Testis (tissue), 2 donors: ENCODE data around the gene EDNRA.

Experiments used
- POLR2A ChIP-seq: fragments of 450-650 bp; IDR thresholded peaks from one replicate; pipeline ENCODE4 v1.6.1; 2017; ENCODE audit warnings: antibody characterized with exemption, mild to moderate bottlenecking, moderate library complexity
- TF ChIP-seq, protein P1 (sequence below), 3 experiments: fragments of 450-650 bp in 2 of 3; fragments of 200-600 bp in 1 of 3; sonication (generic) in 1 of 3; IDR thresholded peaks; one replicate each; pipeline ENCODE4 v1.5.1; 2016 to 2019; ENCODE audit warnings: antibody characterized with exemption in 3 of 3, mild to moderate bottlenecking in 2 of 3, moderate library complexity in 1 of 3

DNA sequence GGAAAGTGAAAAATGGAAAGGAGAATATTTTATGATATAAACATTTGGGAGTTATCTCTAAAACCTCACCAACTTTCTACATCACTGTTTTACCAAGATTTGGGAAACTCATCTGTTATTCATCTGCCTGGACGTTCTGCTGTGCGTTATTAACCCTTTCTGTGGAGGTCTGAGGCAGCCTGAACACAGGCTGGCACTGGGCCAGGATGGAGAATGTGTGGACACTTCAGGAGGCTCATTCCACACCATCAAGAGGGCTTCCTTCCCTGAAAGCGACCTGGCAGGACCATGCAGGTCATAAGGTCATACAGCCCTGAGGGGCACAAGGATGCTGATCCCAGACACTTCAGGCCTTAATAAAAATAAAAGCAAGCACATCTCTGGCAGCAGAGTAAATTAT is 105.1 kb downstream of the EDNRA start:
- TF ChIP-seq, protein P1, sequence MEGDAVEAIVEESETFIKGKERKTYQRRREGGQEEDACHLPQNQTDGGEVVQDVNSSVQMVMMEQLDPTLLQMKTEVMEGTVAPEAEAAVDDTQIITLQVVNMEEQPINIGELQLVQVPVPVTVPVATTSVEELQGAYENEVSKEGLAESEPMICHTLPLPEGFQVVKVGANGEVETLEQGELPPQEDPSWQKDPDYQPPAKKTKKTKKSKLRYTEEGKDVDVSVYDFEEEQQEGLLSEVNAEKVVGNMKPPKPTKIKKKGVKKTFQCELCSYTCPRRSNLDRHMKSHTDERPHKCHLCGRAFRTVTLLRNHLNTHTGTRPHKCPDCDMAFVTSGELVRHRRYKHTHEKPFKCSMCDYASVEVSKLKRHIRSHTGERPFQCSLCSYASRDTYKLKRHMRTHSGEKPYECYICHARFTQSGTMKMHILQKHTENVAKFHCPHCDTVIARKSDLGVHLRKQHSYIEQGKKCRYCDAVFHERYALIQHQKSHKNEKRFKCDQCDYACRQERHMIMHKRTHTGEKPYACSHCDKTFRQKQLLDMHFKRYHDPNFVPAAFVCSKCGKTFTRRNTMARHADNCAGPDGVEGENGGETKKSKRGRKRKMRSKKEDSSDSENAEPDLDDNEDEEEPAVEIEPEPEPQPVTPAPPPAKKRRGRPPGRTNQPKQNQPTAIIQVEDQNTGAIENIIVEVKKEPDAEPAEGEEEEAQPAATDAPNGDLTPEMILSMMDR (IDR thresholded peaks at IDR 0.05) = no peak
- no peak for TF ChIP-seq POLR2A
